Measurements from ENCODE around the gene RBM47.
"Not testable (repeated sequence)": the region's sequence is repeated elsewhere in the genome, so short reads cannot be mapped to it uniquely, and the experiment has no call there.

RBM47 gene

DNA sequence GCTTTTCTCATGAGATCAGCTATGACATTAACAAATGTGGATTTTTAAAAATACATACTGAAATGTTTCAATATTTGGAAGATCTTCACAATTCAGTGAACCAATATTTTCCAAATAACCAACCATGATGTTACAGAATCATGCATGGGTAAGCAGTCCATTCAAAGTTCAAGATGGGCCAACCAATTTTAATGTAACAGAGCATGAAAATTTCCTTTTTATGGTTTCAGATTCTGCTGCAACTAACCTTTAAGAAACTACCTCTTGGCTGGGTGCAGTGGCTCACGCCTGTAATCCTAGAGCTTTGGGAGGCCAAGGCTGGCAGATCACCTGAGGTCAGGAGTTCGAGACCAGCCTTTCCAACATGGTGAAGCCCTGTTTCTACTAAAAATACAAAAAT, 107.7 kb downstream of the RBM47 start:
- Mint-ChIP-seq H3K4me1 (ENCODE audit: low read depth) (peaks cover 4% of the 10 kb centered on the region), H3K4me3 (no peak overlapping the region), H3K27me3 (no peaks in the 10 kb centered on the region)

DNA sequence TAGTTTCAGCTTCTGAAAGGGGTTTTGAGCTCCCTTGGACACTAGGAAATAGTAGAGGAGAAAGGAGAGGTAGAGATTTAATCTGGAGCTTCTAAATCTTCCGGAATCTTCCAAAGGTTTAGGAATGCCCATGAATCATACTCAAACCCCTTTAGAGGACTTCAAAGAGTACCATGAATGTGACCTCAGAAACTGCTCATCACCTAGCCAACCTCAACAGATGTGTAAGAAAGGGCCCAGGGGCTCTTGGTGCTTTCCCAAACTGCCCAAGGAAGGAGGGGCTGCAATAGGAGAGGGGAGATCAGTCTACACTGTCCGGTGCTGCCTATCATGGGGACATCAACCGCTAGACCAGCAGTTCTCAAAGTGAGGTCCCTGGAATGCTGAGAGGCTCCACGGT, 109.1 kb downstream of the RBM47 start:
- Mint-ChIP-seq H3K36me3 (ENCODE audit: low read depth) (no peaks in the 10 kb centered on the region), H3K4me1 (ENCODE audit: low read depth) (peaks cover 17% of the 10 kb centered on the region), H3K27me3 (no peaks in the 10 kb centered on the region), H3K27ac (no peak overlapping the region), H3K9me3 (peaks cover 4% of the 10 kb centered on the region), H3K4me3 (no peak overlapping the region)

More for the DNA sequence above, 107.7 kb downstream of the RBM47 start:
- Mint-ChIP-seq H3K27ac (no peak overlapping the region), H3K9me3 (no peaks in the 10 kb centered on the region), H3K36me3 (ENCODE audit: low read depth) (no peaks in the 10 kb centered on the region)

DNA sequence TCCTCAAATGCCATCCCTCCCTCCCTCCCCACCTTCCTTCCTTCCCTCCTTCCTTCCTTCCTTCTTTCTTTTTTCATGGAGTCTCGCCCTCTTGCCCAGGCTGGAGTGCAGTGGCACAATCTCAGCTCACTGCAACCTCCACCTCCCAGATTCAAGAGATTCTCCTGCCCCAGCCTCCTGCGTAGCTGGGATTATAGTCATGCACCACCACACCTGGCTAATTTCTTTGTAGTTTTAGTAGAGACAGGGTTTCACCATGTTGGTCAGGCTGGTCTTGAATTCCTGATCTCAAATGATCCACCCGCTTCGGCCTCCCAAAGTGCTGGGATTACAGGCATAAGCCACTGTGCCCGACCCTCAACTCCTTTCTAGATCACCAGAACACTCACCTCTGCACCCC, 112.6 kb downstream of the RBM47 start:
- H3K27ac Mint-ChIP-seq; H3K4me3 Mint-ChIP-seq; H3K9me3 Mint-ChIP-seq; H3K36me3 Mint-ChIP-seq (ENCODE audit: low read depth); H3K27me3 Mint-ChIP-seq: not testable (repeated sequence)
- peaks cover 33% of the 10 kb centered on the region for H3K4me1 Mint-ChIP-seq (ENCODE audit: low read depth)

DNA sequence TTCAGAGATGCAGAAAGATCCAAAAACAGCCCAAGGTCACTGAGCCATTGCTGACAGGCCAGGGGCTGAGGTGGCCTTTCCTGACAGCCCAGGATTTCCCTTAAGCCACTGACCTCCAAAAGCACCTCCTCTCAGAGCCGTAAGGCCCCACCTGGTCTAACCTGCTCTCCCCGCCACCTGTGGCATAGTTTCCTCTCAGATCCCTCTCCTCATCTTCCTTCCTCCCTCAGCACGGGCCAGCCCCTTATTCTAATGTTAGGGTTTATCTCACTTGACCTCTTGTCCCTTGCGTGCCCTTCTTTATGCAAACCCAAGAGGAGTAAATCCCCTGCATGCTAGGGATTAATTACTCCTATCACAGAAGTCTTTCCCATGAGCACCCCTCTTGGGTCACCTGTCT, 113.0 kb downstream of the RBM47 start:
- Mint-ChIP-seq H3K9me3 (peaks cover 4% of the 10 kb centered on the region), H3K27me3 (no peaks in the 10 kb centered on the region), H3K4me1 (ENCODE audit: low read depth) (peaks cover 33% of the 10 kb centered on the region), H3K36me3 (ENCODE audit: low read depth) (no peaks in the 10 kb centered on the region), H3K27ac (no peak overlapping the region), H3K4me3 (no peak overlapping the region)

DNA sequence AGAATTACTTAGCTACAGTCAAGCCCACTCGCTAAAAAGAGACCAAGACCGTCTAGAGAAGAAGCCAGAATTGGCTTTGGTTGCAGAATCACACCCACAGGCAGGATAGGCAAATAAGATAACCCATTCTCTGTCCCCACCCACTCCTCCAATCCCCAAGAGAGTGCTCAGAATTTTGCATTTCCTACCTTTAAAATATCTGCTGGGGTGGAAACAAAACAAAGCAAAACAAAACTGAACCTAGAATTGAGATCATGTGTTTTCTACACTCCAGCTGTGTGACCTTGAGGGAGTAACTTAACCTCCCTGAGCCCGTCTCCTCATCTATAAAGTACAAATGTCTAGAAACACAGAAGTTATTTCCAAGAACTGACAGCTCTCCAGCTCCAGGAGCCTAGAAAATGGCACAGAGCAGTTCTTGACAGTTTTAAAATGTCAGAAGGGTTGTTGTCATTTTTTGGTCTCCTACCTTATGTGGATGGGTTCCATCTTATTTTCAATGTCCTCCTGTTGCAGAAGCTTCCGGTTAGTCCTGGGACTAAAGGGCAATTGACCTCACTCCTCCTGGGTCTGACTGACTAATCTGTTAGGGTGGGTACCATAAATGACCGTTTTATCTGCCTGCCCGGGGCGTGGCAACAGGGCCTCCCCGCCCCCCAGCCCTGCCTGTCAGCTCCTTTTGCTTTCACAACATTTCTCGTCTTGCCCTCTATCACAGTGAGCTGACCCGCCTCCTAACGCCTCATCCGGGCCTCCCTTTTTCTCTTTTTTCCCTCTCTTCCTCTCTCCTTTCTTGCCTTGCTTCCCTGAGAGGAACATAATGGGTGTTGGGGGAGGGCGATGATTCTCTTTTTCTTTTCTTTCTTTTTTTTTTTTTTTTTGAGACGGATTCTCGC, 114.0 kb downstream of the RBM47 start:
- Mint-ChIP-seq H3K4me3 (no peak overlapping the region), H3K36me3 (ENCODE audit: low read depth) (no peaks in the 10 kb centered on the region), H3K27ac (no peak overlapping the region), H3K9me3 (peaks cover 4% of the 10 kb centered on the region), H3K27me3 (no peaks in the 10 kb centered on the region), H3K4me1 (ENCODE audit: low read depth) (peaks cover 33% of the 10 kb centered on the region)

DNA sequence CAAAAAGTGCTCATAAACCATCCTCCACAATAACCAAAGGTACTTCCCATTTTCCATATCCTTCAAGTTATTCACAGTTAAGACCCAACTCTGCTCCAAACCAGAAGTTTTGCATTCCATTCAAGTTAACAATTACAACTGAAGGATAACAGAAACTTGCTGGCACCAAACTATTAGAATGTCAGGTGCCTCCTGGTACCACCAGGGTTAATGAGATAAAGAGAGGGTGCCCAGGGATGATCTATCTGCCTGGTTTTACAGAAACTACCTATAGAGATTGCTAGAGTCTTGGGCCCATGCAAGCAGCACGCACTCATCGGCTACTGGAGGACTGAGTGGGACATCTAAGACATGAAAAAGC, 114.6 kb downstream of the RBM47 start:
- peaks cover 4% of the 10 kb centered on the region for H3K9me3 Mint-ChIP-seq
- no peak overlapping the region for H3K4me3 Mint-ChIP-seq
- H3K27me3 Mint-ChIP-seq, result no peaks in the 10 kb centered on the region
- peaks cover 33% of the 10 kb centered on the region for H3K4me1 Mint-ChIP-seq (ENCODE audit: low read depth)
- H3K36me3 Mint-ChIP-seq (ENCODE audit: low read depth), result no peaks in the 10 kb centered on the region
- H3K27ac Mint-ChIP-seq, result no peak overlapping the region

DNA sequence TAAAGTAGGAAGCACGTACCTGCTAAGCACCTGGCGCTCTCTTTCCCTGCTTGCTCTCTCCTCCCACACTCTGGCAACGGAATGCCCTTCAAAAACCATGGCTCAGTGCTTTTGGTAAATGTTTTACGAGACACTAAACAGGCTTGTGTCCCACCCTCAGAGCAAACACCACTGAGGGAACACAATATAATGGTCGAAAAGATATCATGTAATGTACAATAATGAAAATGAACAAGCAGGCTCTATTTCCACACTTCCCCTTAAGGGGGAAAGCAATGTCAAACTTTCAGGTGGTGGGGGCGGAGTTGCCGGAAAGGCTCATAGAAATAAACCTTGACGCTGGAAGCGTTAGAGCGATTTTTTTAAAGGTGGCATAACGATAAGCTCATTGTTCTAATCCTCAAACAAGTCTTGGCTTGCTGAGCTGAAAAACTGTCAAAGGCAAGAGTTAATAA, 115.1 kb downstream of the RBM47 start:
- Mint-ChIP-seq H3K4me1 (ENCODE audit: low read depth) (peaks cover 33% of the 10 kb centered on the region), H3K36me3 (ENCODE audit: low read depth) (no peaks in the 10 kb centered on the region), H3K27ac (no peak overlapping the region), H3K9me3 (peaks cover 4% of the 10 kb centered on the region), H3K4me3 (no peak overlapping the region), H3K27me3 (no peaks in the 10 kb centered on the region)

DNA sequence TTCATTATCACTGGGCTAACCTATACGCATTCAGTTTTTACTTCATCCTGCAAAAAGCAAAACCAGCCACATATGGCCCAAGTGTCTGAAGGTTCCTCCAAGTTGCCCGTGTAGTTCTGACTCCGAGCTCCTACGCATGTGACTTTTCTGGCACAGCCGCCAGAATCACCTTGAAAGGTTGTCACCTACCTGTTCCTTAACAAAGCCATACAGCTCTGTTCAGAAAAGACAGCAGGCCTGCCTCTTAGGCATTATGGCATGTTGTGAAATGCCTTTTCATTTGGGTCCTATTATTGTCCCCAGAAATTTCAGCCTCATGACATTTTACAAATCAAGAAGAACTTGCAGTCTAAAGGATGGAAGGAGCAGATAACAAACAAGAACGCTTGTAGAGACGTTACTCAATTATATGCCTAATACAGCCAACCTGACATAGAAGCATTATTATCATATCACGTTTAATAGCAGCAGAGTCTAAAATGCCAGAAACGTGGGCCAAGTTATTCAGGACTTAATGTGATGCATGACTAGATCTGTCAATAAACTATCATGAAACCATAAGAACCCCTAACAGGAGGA, 118.5 kb downstream of the RBM47 start:
- Mint-ChIP-seq H3K36me3 (ENCODE audit: low read depth) (no peaks in the 10 kb centered on the region), H3K9me3 (no peaks in the 10 kb centered on the region), H3K4me1 (ENCODE audit: low read depth) (peaks cover 22% of the 10 kb centered on the region), H3K27me3 (no peaks in the 10 kb centered on the region), H3K27ac (no peak overlapping the region), H3K4me3 (no peak overlapping the region)

DNA sequence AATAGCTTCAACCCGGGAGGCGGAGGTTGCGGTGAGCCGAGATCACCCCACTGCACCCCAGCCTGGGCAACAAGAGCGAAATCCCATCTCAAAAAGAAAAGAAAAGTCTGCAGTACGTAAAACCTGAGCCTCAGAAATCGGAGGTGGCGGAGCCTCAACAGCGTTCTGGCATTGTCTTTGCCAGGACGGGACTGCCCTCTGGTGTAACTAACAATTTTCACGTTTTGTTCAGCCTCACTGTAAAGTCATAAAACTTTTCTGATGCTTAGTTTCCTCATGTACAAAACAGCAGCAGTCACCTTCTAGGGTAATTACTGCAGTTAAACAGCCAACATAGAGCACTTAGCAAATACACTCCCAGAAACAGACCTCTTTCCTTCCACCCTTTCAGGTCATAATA, 121.7 kb downstream of the RBM47 start:
- Mint-ChIP-seq H3K27ac (no peak overlapping the region), H3K9me3 (no peaks in the 10 kb centered on the region), H3K36me3 (ENCODE audit: low read depth) (no peaks in the 10 kb centered on the region), H3K4me3 (no peak overlapping the region), H3K4me1 (ENCODE audit: low read depth) (peaks cover 11% of the 10 kb centered on the region), H3K27me3 (no peaks in the 10 kb centered on the region)

DNA sequence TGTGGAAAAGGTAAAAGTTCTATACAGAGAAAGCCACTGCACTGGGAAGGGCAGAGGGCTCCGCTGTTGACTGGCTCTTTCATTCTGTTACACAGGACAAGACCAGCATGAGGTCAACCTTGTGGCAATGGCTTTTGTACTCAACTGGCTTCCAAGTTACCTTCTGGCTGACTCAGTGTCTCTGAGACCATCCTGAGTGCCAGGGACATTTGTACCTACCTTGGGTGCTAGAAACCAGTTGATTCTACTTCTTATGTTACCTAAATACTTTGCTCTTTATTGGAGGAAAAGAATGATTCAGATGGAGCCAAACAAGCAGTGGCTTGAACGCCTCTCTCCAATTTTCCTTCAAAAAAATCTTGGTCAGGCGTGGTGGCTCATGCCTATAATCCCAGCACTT, 123.2 kb downstream of the RBM47 start:
- Mint-ChIP-seq H3K4me3 (no peak overlapping the region), H3K36me3 (ENCODE audit: low read depth) (no peaks in the 10 kb centered on the region), H3K27ac (no peak overlapping the region), H3K27me3 (no peaks in the 10 kb centered on the region), H3K9me3 (no peaks in the 10 kb centered on the region), H3K4me1 (ENCODE audit: low read depth) (peaks cover 22% of the 10 kb centered on the region)

DNA sequence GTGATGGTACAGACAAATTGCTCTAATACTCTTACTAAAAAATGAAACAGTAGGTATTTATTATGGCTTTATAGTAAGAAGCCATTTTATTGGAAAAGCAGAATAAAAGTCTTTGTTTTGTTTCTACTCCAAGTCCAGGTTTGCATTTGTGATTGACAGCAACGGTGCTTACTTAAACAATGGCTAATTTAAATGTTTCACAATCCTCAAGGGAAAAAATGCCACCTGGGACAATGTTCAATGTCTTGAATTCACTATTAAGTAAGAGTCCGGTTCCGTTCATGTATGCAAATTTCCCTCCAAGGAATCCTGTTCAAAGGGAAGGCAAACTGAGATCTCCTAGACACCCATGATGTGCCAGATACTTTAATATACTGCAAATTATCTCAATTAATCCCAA, 123.6 kb downstream of the RBM47 start:
- no peak overlapping the region for H3K27ac Mint-ChIP-seq
- no peaks in the 10 kb centered on the region for H3K36me3 Mint-ChIP-seq (ENCODE audit: low read depth)
- H3K27me3 Mint-ChIP-seq, result no peaks in the 10 kb centered on the region
- no peaks in the 10 kb centered on the region for H3K9me3 Mint-ChIP-seq
- H3K4me1 Mint-ChIP-seq (ENCODE audit: low read depth), result peaks cover 22% of the 10 kb centered on the region
- no peak overlapping the region for H3K4me3 Mint-ChIP-seq

DNA sequence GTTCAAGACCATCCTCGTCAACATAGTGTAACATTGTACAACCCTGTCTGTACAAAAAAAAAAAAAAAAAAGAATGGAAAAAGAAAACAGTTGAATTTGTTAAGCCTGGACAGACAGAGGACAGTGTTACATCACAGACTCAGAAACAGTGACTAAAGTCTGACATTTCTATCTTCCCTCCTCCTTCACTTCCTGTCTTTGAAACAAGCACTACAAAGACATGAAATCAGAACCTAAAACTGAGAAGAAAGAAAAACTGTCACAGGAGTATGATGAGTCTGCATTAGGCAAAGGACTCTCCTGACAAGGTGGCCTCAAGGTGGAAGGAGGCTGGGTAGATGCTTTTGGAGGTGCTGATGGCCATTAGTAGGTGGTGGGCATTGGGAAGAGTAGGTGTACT, 126.7 kb downstream of the RBM47 start:
- peak overlapping the region; percentile 88 for H3K27ac Mint-ChIP-seq
- H3K36me3 Mint-ChIP-seq (ENCODE audit: low read depth), result no peaks in the 10 kb centered on the region
- peaks cover 22% of the 10 kb centered on the region for H3K4me1 Mint-ChIP-seq (ENCODE audit: low read depth)
- no peaks in the 10 kb centered on the region for H3K9me3 Mint-ChIP-seq
- peak overlapping the region; percentile 30 for H3K4me3 Mint-ChIP-seq
- no peaks in the 10 kb centered on the region for H3K27me3 Mint-ChIP-seq

DNA sequence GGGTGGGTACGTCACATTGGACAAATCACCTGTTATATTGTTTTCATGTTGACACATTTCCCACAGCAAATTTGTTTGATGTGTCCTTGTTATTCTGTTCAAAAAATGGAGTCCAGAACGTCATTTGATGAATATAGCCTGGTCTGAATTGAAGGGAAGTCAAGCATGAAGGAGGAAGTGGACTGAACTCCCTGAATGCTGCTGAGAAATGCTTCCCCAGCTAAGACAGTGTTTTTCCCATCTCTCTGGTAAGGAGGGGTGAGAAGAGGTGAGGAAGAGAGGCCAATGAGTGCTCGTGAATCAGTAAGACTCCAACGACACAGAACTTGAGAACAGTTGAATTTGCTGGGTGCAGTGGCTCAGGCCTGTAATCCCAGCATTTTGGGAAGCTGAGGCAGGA, 127.4 kb downstream of the RBM47 start:
- Mint-ChIP-seq H3K4me3 (no peak overlapping the region), H3K27ac (peak overlapping the region; percentile 4), H3K4me1 (ENCODE audit: low read depth) (peaks cover 22% of the 10 kb centered on the region), H3K27me3 (no peaks in the 10 kb centered on the region), H3K9me3 (no peaks in the 10 kb centered on the region), H3K36me3 (ENCODE audit: low read depth) (no peaks in the 10 kb centered on the region)

DNA sequence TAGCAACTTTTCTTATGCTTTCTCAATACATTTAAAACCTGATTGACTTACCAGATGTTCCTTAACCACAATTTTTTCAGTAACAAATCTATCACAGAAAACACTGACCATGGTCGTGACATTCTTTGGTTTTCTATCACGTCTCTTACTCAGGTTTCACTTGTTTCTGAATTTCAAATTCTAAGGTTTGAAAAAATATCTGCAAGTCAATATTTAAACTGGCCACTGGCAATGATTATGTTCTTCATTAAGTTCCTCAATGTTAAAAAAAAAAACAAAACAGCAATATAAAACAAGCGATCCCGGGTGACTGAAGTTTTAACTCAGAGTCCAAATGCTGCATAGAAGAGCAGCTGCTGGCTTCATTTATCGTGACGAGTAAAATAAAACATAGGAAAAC, 128.9 kb downstream of the RBM47 start:
- Mint-ChIP-seq H3K4me1 (ENCODE audit: low read depth) (peaks cover 22% of the 10 kb centered on the region), H3K36me3 (ENCODE audit: low read depth) (no peaks in the 10 kb centered on the region), H3K27me3 (no peaks in the 10 kb centered on the region), H3K4me3 (no peak overlapping the region), H3K9me3 (no peaks in the 10 kb centered on the region), H3K27ac (no peak overlapping the region)

DNA sequence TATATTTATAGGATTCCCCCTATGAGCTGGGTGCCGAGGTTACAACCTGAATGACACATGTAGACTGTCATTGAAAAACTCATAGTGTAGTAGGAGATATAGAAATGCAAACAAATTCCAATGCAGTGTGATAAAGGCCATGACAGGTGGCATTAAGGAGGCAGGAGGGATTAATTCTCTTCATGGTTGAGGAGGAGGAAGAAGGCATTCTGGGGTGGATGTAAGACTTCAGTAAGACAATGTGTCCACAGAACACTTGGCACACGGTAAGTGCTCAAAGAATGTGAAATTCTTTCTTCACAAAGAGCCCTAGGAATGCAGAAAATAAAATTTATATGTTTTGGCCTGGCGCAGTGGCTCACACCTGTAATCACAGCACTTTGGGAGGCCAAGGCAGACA, 136.5 kb downstream of the RBM47 start:
- no peak overlapping the region for H3K27ac Mint-ChIP-seq

DNA sequence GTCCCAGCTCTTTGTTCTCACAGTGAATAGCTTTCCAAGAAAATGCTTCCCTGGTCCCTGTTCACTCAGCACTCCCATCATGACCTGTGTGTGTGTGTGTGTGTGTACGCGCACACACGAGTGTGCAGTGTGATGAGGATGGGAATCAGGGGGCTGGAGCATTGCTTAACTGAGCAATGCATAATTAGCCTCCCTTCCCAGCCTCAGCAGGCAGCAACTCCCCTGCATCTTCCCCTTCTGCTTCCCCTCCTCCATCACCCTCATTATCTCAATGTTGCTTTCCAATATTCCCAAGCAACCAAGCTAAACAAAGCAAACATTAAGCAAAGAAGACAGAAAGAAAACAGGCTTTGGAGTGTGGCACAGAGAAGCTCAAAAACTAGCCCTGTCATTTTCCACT, 137.0 kb downstream of the RBM47 start:
- Mint-ChIP-seq H3K4me1 (ENCODE audit: low read depth) (no peaks in the 10 kb centered on the region), H3K36me3 (ENCODE audit: low read depth) (no peaks in the 10 kb centered on the region), H3K27ac (no peak overlapping the region), H3K4me3 (no peak overlapping the region), H3K9me3 (no peaks in the 10 kb centered on the region), H3K27me3 (no peaks in the 10 kb centered on the region)

More for the DNA sequence above, 136.5 kb downstream of the RBM47 start:
- Mint-ChIP-seq H3K27me3 (no peaks in the 10 kb centered on the region), H3K36me3 (ENCODE audit: low read depth) (no peaks in the 10 kb centered on the region), H3K4me1 (ENCODE audit: low read depth) (no peaks in the 10 kb centered on the region), H3K9me3 (no peaks in the 10 kb centered on the region), H3K4me3 (no peak overlapping the region)
